GM12892 (cell line): ENCODE results near the gene UBR3.

Experiments used
- POLR2AphosphoS5 ChIP-seq: IDR thresholded peaks from 2 replicates; pipeline ENCODE4 v1.6.1; 2011; ENCODE audit warnings: low read depth, low read length, control low read depth
- TAF1 ChIP-seq: IDR thresholded peaks from 2 replicates; pipeline ENCODE4 v1.6.1; 2011; ENCODE audit warnings: low read depth, mild to moderate bottlenecking, control low read depth, low read length, borderline replicate concordance

DNA sequence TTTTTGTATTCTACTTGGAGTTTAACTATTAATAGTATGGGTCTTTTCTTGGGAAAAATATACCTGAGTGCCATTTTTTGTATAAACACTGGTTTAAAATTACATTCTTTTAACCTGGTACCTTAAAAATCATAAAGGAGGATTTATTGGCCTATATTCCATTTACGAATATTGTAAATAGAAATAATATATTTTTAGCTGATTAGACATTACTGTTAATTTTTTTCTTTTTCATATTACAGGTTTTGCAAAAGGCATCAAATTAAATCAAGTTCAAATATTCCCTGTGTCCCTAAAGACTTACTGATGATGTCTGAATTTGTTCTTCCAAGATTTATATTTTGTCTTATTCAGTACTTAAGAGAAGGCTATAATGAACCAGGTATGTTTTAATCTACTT is 44.7 kb downstream of the UBR3 start:
- TF ChIP-seq TAF1 (no peak), POLR2AphosphoS5 (no peak)
